SK-N-SH treated with all-trans-retinoic acid at 6 μM for 48 hours (cell line): ENCODE data around the gene DOCK11.

ENCODE experiments used
- ATAC-seq: fragments of 200-7000 bp; cut with Tn5 transposase; 3 replicates; pipeline ENCODE4 v1.9.1; 2020; ENCODE audit warnings: mild to moderate bottlenecking, moderate library complexity
- ARNTL ChIP-seq: fragments of 450-650 bp; formaldehyde crosslinking; IDR thresholded peaks from 2 replicates; pipeline ENCODE4 v1.5.0; 2020; ENCODE audit warnings: low read depth, mild to moderate bottlenecking, moderate library complexity, borderline replicate concordance
- BACH2 ChIP-seq: fragments of 250-450 bp; sonication (Bioruptor Pico); IDR thresholded peaks from 2 replicates; pipeline ENCODE4 v1.9.0; 2021; ENCODE audit warnings: mild to moderate bottlenecking, borderline replicate concordance
- CSDC2 ChIP-seq: fragments of 250-450 bp; sonication (Bioruptor Pico); IDR thresholded peaks from 2 replicates; pipeline ENCODE4 v1.5.0; 2020; ENCODE audit warnings: mild to moderate bottlenecking, moderate library complexity
- ESRRG ChIP-seq: fragments of 250-450 bp; sonication (Bioruptor Pico); IDR thresholded peaks from 2 replicates; pipeline ENCODE4 v1.6.1; 2021; ENCODE audit warnings: mild to moderate bottlenecking
- GLIS3 ChIP-seq: fragments of 250-450 bp; sonication (Bioruptor Pico); IDR thresholded peaks from 2 replicates; pipeline ENCODE4 v1.5.0; 2020; ENCODE audit warnings: mild to moderate bottlenecking, moderate library complexity
- ISL1 ChIP-seq: fragments of 250-450 bp; sonication (Bioruptor Pico); IDR thresholded peaks from 2 replicates; pipeline ENCODE4 v2.1.2; 2022; ENCODE audit warnings: mild to moderate bottlenecking, moderate library complexity
- OSR1 ChIP-seq: fragments of 250-450 bp; sonication (Bioruptor Pico); IDR thresholded peaks from 2 replicates; pipeline ENCODE4 v1.8.0; 2022; ENCODE audit warnings: moderate library complexity, mild to moderate bottlenecking, inconsistent platforms
- PPARA ChIP-seq: fragments of 250-450 bp; sonication (Bioruptor Pico); IDR thresholded peaks from 2 replicates; pipeline ENCODE4 v1.5.0; 2020; ENCODE audit warnings: mild to moderate bottlenecking, borderline replicate concordance
- RARB ChIP-seq: fragments of 250-450 bp; sonication (Bioruptor Pico); IDR thresholded peaks from 2 replicates; pipeline ENCODE4 v1.8.0; 2021; ENCODE audit warnings: mild to moderate bottlenecking, moderate library complexity
- SNAI2 ChIP-seq: fragments of 250-450 bp; sonication (Bioruptor Pico); IDR thresholded peaks from 2 replicates; pipeline ENCODE4 v1.5.0; 2020; ENCODE audit warnings: mild to moderate bottlenecking, moderate library complexity
- TCF4 ChIP-seq: fragments of 250-450 bp; sonication (Bioruptor Pico); IDR thresholded peaks from 2 replicates; pipeline ENCODE4 v1.8.0; 2021; ENCODE audit warnings: mild to moderate bottlenecking, moderate library complexity, borderline replicate concordance
- TOX ChIP-seq: fragments of 250-450 bp; sonication (Bioruptor Pico); IDR thresholded peaks from 2 replicates; pipeline ENCODE4 v1.8.0; 2021; ENCODE audit warnings: mild to moderate bottlenecking, moderate library complexity, borderline replicate concordance
- ZC3H10 ChIP-seq: fragments of 250-450 bp; sonication (Bioruptor Pico); IDR thresholded peaks from 2 replicates; pipeline ENCODE4 v1.5.1; 2021; ENCODE audit warnings: mild to moderate bottlenecking, moderate library complexity
- ZFP3 ChIP-seq: fragments of 250-450 bp; sonication (Bioruptor Pico); IDR thresholded peaks from 2 replicates; pipeline ENCODE4 v1.5.0; 2020; ENCODE audit warnings: mild to moderate bottlenecking, moderate library complexity
- ZFP30 ChIP-seq: fragments of 450-650 bp; formaldehyde crosslinking; IDR thresholded peaks from 2 replicates; pipeline ENCODE4 v1.5.0; 2022; ENCODE audit warnings: mild to moderate bottlenecking, moderate library complexity
- ZNF565 ChIP-seq: fragments of 450-650 bp; formaldehyde crosslinking; conservative IDR thresholded peaks from 2 replicates; pipeline ENCODE4 v1.5.0; 2020; ENCODE audit warnings: low read depth, mild to moderate bottlenecking, moderate library complexity
- ZNF70 ChIP-seq: fragments of 450-650 bp; formaldehyde crosslinking; IDR thresholded peaks from 2 replicates; pipeline ENCODE4 v1.5.0; 2020; ENCODE audit warnings: mild to moderate bottlenecking, moderate library complexity
- ZNF8 ChIP-seq: fragments of 450-650 bp; formaldehyde crosslinking; IDR thresholded peaks from 2 replicates; pipeline ENCODE4 v1.5.0; 2020; ENCODE audit warnings: mild to moderate bottlenecking, moderate library complexity
- TF ChIP-seq, protein P1 (sequence below): fragments of 250-450 bp; sonication (Bioruptor Pico); IDR thresholded peaks from 2 replicates; pipeline ENCODE4 v1.5.1; 2021; ENCODE audit warnings: mild to moderate bottlenecking, moderate library complexity
- TF ChIP-seq, protein P2 (sequence below): fragments of 250-450 bp; sonication (Bioruptor Pico); IDR thresholded peaks from 2 replicates; pipeline ENCODE4 v1.8.0; 2020; ENCODE audit warnings: mild to moderate bottlenecking, moderate library complexity, borderline replicate concordance
- TF ChIP-seq, protein P3 (sequence below): fragments of 250-450 bp; sonication (Bioruptor Pico); IDR thresholded peaks from 2 replicates; pipeline ENCODE4 v1.5.0; 2020; ENCODE audit warnings: mild to moderate bottlenecking, moderate library complexity
- TF ChIP-seq, protein P4 (sequence below): fragments of 250-450 bp; sonication (Bioruptor Pico); IDR thresholded peaks from 2 replicates; pipeline ENCODE4 v1.5.1; 2020; ENCODE audit warnings: low read depth, mild to moderate bottlenecking, moderate library complexity

Gene DOCK11

DNA sequence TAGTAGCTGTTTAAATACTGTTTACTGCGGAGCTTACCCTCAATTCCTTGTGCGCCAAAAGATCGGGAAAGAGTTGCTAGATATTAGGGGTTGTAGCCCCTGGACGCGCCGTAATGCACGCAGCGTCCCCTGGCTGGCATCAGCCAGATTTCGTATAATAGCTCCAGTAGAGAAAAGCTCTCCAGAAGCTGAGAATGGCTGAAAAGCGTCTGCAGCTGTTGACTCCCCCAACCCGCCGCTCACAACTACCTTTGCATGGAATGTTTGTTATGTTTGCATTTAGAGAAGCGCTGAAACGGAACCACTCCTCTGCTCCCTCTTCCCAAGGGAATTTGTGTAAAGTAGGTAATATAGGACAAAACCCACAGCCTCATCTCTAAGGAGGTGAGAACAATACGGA, 3.7 kb downstream of the DOCK11 start:
- ATAC-seq = no peak

DNA sequence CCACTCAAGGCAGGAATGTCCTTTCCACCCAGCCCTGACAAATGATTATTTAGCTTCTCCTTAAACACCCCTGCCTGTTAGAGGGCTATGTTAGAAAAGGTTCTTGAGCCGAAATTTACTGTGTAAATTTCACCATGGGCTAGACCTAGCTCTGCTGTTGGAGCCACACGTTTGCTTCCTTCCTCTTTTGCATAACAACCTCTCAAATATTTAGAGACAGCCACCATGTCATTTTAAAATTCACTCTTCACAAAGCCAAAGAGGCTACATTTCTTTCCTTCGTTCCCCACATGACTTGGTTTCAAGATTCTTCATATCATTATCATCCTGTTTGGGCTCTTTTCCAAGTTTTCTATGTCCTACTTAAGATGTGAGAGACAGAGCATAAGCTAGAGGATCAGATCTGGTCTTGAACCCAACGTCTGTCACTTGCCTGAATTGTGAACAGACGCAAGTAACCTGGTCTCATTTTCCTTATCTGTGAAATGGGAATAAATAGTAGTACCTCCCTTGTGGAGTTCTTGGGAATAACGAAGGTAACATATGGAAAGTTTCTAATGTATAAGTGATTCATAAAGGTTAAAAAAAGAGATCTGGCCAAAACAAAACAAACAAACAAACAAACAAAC, 6.7 kb downstream of the DOCK11 start:
- TF ChIP-seq ESRRG (CRISPR knock-in tag) = no peak
- TF ChIP-seq TCF4 (CRISPR knock-in tag) = no peak
- TF ChIP-seq PPARA (CRISPR knock-in tag) = no peak
- TF ChIP-seq, protein P1, sequence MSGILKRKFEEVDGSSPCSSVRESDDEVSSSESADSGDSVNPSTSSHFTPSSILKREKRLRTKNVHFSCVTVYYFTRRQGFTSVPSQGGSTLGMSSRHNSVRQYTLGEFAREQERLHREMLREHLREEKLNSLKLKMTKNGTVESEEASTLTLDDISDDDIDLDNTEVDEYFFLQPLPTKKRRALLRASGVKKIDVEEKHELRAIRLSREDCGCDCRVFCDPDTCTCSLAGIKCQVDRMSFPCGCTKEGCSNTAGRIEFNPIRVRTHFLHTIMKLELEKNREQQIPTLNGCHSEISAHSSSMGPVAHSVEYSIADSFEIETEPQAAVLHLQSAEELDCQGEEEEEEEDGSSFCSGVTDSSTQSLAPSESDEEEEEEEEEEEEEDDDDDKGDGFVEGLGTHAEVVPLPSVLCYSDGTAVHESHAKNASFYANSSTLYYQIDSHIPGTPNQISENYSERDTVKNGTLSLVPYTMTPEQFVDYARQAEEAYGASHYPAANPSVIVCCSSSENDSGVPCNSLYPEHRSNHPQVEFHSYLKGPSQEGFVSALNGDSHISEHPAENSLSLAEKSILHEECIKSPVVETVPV (CRISPR knock-in tag) = no peak
- TF ChIP-seq ZC3H10 (CRISPR knock-in tag) = no peak
- TF ChIP-seq OSR1 (CRISPR knock-in tag) = no peak
- no peak for TF ChIP-seq CSDC2 (CRISPR knock-in tag)
- TF ChIP-seq ZNF8 (CRISPR knock-in tag) = no peak
- no peak for TF ChIP-seq SNAI2 (CRISPR knock-in tag)
- no peak for TF ChIP-seq TOX (CRISPR knock-in tag)
- no peak for TF ChIP-seq GLIS3 (CRISPR knock-in tag)
- TF ChIP-seq RARB (CRISPR knock-in tag) = no peak
- no peak for ATAC-seq

More for the DNA sequence above, 3.7 kb downstream of the DOCK11 start:
- TF ChIP-seq, protein P2, sequence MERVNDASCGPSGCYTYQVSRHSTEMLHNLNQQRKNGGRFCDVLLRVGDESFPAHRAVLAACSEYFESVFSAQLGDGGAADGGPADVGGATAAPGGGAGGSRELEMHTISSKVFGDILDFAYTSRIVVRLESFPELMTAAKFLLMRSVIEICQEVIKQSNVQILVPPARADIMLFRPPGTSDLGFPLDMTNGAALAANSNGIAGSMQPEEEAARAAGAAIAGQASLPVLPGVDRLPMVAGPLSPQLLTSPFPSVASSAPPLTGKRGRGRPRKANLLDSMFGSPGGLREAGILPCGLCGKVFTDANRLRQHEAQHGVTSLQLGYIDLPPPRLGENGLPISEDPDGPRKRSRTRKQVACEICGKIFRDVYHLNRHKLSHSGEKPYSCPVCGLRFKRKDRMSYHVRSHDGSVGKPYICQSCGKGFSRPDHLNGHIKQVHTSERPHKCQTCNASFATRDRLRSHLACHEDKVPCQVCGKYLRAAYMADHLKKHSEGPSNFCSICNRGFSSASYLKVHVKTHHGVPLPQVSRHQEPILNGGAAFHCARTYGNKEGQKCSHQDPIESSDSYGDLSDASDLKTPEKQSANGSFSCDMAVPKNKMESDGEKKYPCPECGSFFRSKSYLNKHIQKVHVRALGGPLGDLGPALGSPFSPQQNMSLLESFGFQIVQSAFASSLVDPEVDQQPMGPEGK (CRISPR knock-in tag) = no peak
- no peak for TF ChIP-seq TCF4 (CRISPR knock-in tag)
- no peak for TF ChIP-seq ZFP3 (CRISPR knock-in tag)
- TF ChIP-seq, protein P3, sequence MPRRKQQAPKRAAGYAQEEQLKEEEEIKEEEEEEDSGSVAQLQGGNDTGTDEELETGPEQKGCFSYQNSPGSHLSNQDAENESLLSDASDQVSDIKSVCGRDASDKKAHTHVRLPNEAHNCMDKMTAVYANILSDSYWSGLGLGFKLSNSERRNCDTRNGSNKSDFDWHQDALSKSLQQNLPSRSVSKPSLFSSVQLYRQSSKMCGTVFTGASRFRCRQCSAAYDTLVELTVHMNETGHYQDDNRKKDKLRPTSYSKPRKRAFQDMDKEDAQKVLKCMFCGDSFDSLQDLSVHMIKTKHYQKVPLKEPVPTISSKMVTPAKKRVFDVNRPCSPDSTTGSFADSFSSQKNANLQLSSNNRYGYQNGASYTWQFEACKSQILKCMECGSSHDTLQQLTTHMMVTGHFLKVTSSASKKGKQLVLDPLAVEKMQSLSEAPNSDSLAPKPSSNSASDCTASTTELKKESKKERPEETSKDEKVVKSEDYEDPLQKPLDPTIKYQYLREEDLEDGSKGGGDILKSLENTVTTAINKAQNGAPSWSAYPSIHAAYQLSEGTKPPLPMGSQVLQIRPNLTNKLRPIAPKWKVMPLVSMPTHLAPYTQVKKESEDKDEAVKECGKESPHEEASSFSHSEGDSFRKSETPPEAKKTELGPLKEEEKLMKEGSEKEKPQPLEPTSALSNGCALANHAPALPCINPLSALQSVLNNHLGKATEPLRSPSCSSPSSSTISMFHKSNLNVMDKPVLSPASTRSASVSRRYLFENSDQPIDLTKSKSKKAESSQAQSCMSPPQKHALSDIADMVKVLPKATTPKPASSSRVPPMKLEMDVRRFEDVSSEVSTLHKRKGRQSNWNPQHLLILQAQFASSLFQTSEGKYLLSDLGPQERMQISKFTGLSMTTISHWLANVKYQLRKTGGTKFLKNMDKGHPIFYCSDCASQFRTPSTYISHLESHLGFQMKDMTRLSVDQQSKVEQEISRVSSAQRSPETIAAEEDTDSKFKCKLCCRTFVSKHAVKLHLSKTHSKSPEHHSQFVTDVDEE (CRISPR knock-in tag) = no peak
- TF ChIP-seq PPARA (CRISPR knock-in tag) = no peak
- TF ChIP-seq ZNF565 (CRISPR knock-in tag) = no peak
- no peak for TF ChIP-seq RARB (CRISPR knock-in tag)
- no peak for TF ChIP-seq ZC3H10 (CRISPR knock-in tag)
- TF ChIP-seq, protein P4, sequence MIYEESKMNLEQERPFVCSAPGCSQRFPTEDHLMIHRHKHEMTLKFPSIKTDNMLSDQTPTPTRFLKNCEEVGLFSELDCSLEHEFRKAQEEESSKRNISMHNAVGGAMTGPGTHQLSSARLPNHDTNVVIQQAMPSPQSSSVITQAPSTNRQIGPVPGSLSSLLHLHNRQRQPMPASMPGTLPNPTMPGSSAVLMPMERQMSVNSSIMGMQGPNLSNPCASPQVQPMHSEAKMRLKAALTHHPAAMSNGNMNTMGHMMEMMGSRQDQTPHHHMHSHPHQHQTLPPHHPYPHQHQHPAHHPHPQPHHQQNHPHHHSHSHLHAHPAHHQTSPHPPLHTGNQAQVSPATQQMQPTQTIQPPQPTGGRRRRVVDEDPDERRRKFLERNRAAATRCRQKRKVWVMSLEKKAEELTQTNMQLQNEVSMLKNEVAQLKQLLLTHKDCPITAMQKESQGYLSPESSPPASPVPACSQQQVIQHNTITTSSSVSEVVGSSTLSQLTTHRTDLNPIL = no peak
- no peak for TF ChIP-seq ESRRG (CRISPR knock-in tag)
- no peak for TF ChIP-seq ARNTL (CRISPR knock-in tag)
- TF ChIP-seq TOX (CRISPR knock-in tag) = no peak
- no peak for TF ChIP-seq BACH2 (CRISPR knock-in tag)
- no peak for TF ChIP-seq CSDC2 (CRISPR knock-in tag)
- no peak for TF ChIP-seq ISL1 (CRISPR knock-in tag)
- no peak for TF ChIP-seq ZNF70 (CRISPR knock-in tag)

DNA sequence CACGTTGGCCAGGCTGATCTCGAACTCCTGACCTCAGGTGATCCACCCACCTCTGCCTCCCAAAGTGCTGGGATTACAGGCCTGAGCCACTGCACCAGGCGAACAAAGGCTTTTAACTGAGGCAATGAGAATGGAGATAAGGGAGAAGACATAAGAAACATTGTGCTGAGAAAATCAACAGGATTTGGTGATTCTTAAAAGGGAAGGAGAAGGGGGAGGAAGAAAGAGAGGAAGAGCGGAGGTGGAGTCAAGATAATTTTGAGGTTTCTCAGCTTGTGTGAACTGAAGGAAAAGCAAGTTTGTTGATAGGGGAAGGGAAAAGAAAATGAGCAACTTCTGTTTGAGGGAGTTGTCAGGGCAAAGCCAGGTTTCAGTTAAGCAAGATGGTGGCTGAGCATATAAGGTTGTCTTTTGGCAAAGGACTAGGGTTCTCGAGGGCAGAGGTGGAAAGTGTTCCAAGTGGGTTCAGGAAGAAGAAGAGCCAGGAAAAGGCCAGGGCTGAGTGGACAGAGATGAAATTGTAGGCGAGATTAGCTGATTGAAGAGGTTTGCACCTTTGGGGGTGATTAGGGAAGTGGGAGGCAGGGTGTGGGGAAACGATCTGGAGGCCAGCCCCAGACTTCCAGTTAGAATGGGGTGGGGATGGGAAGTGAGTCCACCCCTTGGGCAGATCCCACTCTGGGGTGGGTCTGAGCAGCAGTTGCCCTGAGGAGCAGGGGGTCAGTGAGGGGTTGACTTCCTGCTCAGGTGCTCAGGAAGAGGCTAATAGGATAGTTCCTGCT, 7.8 kb downstream of the DOCK11 start:
- ATAC-seq = no peak
- TF ChIP-seq ZFP30 (CRISPR knock-in tag) = no peak
- no peak for TF ChIP-seq ESRRG (CRISPR knock-in tag)
- TF ChIP-seq, protein P1 (CRISPR knock-in tag) = no peak
- no peak for TF ChIP-seq CSDC2 (CRISPR knock-in tag)
- no peak for TF ChIP-seq GLIS3 (CRISPR knock-in tag)
- TF ChIP-seq, protein P2 (CRISPR knock-in tag) = no peak
- TF ChIP-seq OSR1 (CRISPR knock-in tag) = no peak
- TF ChIP-seq BACH2 (CRISPR knock-in tag) = no peak
- no peak for TF ChIP-seq ZFP3 (CRISPR knock-in tag)
- TF ChIP-seq ZC3H10 (CRISPR knock-in tag) = no peak
- TF ChIP-seq SNAI2 (CRISPR knock-in tag) = no peak
- no peak for TF ChIP-seq ISL1 (CRISPR knock-in tag)
- no peak for TF ChIP-seq TCF4 (CRISPR knock-in tag)
- TF ChIP-seq ZNF8 (CRISPR knock-in tag) = no peak
